ENCODE results near the gene CEP152. TPM values are rescaled to one million over a fixed set of nuclear protein-coding genes. Genes with fewer than 3 reads are reported as not detected.

Gene CEP152
- total and polyA plus RNA-seq, 2 donors from 2014 or later: 1.4 to 4.5 TPM

DNA sequence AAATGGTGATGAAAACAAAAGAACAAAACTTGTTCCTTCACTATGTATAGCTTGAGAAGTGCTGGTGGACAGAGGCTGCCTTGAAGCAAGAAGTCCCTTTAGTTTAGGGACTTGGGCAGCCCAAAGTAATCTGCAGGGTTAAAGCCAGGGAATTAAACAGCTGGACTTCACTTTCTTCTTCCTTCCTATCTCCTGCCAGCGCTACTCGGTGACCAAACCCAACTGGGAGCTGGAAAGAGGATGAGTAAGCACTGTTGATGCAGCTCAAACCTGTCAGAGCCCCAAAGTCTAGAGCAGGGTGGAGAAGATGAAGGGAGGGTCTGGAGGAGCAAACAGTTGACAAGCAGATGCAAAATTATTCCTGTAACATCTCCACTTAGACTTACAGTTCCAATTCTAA lies 92.2 kb downstream of the CEP152 start:
- Histone ChIP-seq H3K9ac (ENCODE audit: low read length in 3 of 3) (no peak overlapping the region), H3K36me3 (ENCODE audit: control insufficient read depth in 2 of 3, insufficient read depth in 3 of 3, low read length in 3 of 3) (no peaks in the 10 kb centered on the region), H3K4me3 (ENCODE audit: low read length in 3 of 3) (no peak overlapping the region), H3K9me3 (ENCODE audit: control insufficient read depth in 2 of 3, insufficient read depth in 1 of 3, low read length in 3 of 3) (peaks cover 0 to 8% (median 0%) of the 10 kb centered on the region in 3 donors), H3K4me1 (ENCODE audit: control insufficient read depth in 2 of 3, insufficient read depth in 2 of 3, low read depth in 1 of 3, low read length in 3 of 3) (no peaks in the 10 kb centered on the region), H3K27me3 (ENCODE audit: control insufficient read depth, insufficient read depth, low read length) (no peaks in the 10 kb centered on the region), H3K27ac (ENCODE audit: low read depth in 2 of 2, low read length in 2 of 2) (no peak overlapping the region)
- intact Hi-C loops (cut with DNase I): no loop called here
- FAIRE-seq: no peak
- DNase-seq: no peak
- TF ChIP-seq, protein P1, sequence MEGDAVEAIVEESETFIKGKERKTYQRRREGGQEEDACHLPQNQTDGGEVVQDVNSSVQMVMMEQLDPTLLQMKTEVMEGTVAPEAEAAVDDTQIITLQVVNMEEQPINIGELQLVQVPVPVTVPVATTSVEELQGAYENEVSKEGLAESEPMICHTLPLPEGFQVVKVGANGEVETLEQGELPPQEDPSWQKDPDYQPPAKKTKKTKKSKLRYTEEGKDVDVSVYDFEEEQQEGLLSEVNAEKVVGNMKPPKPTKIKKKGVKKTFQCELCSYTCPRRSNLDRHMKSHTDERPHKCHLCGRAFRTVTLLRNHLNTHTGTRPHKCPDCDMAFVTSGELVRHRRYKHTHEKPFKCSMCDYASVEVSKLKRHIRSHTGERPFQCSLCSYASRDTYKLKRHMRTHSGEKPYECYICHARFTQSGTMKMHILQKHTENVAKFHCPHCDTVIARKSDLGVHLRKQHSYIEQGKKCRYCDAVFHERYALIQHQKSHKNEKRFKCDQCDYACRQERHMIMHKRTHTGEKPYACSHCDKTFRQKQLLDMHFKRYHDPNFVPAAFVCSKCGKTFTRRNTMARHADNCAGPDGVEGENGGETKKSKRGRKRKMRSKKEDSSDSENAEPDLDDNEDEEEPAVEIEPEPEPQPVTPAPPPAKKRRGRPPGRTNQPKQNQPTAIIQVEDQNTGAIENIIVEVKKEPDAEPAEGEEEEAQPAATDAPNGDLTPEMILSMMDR (IDR thresholded peaks at IDR 0.05; ENCODE audit: borderline replicate concordance, extremely low read depth, insufficient read depth): no peak

DNA sequence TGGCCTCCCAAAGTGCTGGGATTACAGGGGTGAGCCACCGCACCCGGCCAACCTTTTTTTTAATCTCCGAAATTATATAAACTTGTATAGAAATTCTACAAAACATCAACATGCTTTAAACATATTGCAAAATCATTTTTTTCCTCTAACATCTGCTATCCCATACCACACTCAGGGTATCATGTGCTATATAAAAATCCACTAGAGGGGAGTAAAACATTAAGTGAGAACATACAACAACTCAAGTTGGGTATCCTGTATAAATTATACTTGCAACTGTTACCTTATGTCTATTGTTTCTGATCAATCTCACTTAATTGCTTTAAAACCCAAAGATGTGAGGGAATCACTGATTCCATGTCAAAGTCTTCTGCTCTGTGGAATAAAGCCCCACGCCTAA lies 93.4 kb downstream of the CEP152 start:
- DNase-seq (no peak), FAIRE-seq (no peak)
- H3K9ac ChIP-seq (ENCODE audit: low read length in 3 of 3): no peak overlapping the region
- no peaks in the 10 kb centered on the region for H3K36me3 ChIP-seq (ENCODE audit: control insufficient read depth in 2 of 3, insufficient read depth in 3 of 3, low read length in 3 of 3)
- TF ChIP-seq, protein P1 (IDR thresholded peaks at IDR 0.05; ENCODE audit: borderline replicate concordance, extremely low read depth, insufficient read depth): no peak
- H3K4me3 ChIP-seq (ENCODE audit: low read length in 3 of 3): no peak overlapping the region
- H3K4me1 ChIP-seq (ENCODE audit: control insufficient read depth in 2 of 3, insufficient read depth in 2 of 3, low read depth in 1 of 3, low read length in 3 of 3): no peaks in the 10 kb centered on the region
- H3K27me3 ChIP-seq (ENCODE audit: control insufficient read depth, insufficient read depth, low read length): no peaks in the 10 kb centered on the region
- no peak overlapping the region for H3K27ac ChIP-seq (ENCODE audit: low read depth in 2 of 2, low read length in 2 of 2)
- H3K9me3 ChIP-seq (ENCODE audit: control insufficient read depth in 2 of 3, insufficient read depth in 1 of 3, low read length in 3 of 3): peaks cover 0 to 8% (median 0%) of the 10 kb centered on the region in 3 donors
- intact Hi-C loops (cut with DNase I): no loop called here

DNA sequence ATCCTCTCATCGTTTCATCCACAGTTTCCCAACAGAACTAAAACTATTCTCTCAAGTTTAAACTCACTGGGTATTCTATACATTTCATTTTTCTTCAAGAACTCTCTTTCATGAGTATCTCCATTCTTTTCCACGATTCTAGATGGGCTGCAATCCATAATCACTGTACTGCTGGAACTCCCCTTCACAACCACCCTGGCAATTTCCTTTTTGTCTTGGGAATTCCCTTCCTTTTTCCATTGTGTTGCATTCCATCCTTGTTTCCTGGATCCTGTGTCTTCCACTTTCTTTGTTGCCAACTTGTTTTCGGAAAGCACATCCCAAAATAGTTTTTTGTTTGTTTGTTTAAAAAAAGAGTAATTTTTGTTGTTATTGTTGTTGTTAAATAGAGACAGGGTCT lies 98.3 kb downstream of the CEP152 start:
- intact Hi-C loops (cut with DNase I): no loop called here
- H3K9ac ChIP-seq (ENCODE audit: low read length in 3 of 3): no peak overlapping the region
- FAIRE-seq: no peak

More for the DNA sequence above, 98.3 kb downstream of the CEP152 start:
- TF ChIP-seq, protein P1 (IDR thresholded peaks at IDR 0.05; ENCODE audit: borderline replicate concordance, extremely low read depth, insufficient read depth): no peak
- Histone ChIP-seq H3K27ac (ENCODE audit: low read depth in 2 of 2, low read length in 2 of 2) (no peak overlapping the region), H3K27me3 (ENCODE audit: control insufficient read depth, insufficient read depth, low read length) (no peaks in the 10 kb centered on the region), H3K4me3 (ENCODE audit: low read length in 3 of 3) (no peak overlapping the region), H3K4me1 (ENCODE audit: control insufficient read depth in 2 of 3, insufficient read depth in 2 of 3, low read depth in 1 of 3, low read length in 3 of 3) (no peaks in the 10 kb centered on the region), H3K9me3 (ENCODE audit: control insufficient read depth in 2 of 3, insufficient read depth in 1 of 3, low read length in 3 of 3) (peaks cover 0 to 8% (median 0%) of the 10 kb centered on the region in 3 donors), H3K36me3 (ENCODE audit: control insufficient read depth in 2 of 3, insufficient read depth in 3 of 3, low read length in 3 of 3) (no peaks in the 10 kb centered on the region)
- DNase-seq: no peak

All from kidney (tissue), 14 donors.